Liver (tissue), 9 donors: ENCODE data around the gene PBLD. TPM values are rescaled to one million over a fixed set of nuclear protein-coding genes. Genes with fewer than 3 reads are reported as not detected.

Source experiments
- DNase-seq: peaks from one replicate; pipeline ENCODE4 v3.0.0-alpha.2; 2017; ENCODE audit warnings: low spot score
- H3K27ac ChIP-seq, 2 donors: one replicate each; pipeline ENCODE4 v1.7.0; 2013; ENCODE audit warnings: inconsistent platforms in 2 of 2, low read length in 2 of 2, control low read depth in 1 of 2, low read depth in 1 of 2, mild to moderate bottlenecking in 1 of 2
- H3K27me3 ChIP-seq, 4 donors: one replicate each; pipeline versions ENCODE4 v1.6.1 to v1.7.0; 2013; ENCODE audit warnings: low read length in 3 of 4, inconsistent platforms in 1 of 4, mild to moderate bottlenecking in 1 of 4, moderate library complexity in 1 of 4; ENCODE audit not compliant: control insufficient read depth in 4 of 4, insufficient read depth in 4 of 4
- H3K36me3 ChIP-seq, 4 donors: one replicate each; pipeline versions ENCODE4 v1.6.1 to v1.7.0; 2013; ENCODE audit warnings: low read length in 3 of 4, mild to moderate bottlenecking in 3 of 4, low read depth in 1 of 4, moderate library complexity in 1 of 4; ENCODE audit not compliant: control insufficient read depth in 4 of 4, insufficient read depth in 3 of 4
- H3K4me1 ChIP-seq, 4 donors: one replicate each; pipeline versions ENCODE4 v1.6.1 to v1.7.0; 2013; ENCODE audit warnings: low read length in 3 of 4, mild to moderate bottlenecking in 3 of 4, moderate library complexity in 1 of 4; ENCODE audit not compliant: control insufficient read depth in 4 of 4, insufficient read depth in 4 of 4
- H3K4me3 ChIP-seq, 3 donors: one replicate each; pipeline versions ENCODE4 v1.6.1 to v1.7.0; 2013; ENCODE audit warnings: low read length in 3 of 3, control low read depth in 1 of 3, low read depth in 1 of 3, mild to moderate bottlenecking in 1 of 3
- H3K9ac ChIP-seq, 2 donors: one replicate each; pipeline ENCODE4 v1.7.0; 2013; ENCODE audit warnings: low read length in 2 of 2, mild to moderate bottlenecking in 2 of 2, moderate library complexity in 2 of 2, control low read depth in 1 of 2, low read depth in 1 of 2
- H3K9me3 ChIP-seq, 4 donors: one replicate each; pipeline versions ENCODE4 v1.6.1 to v1.7.0; 2013; ENCODE audit warnings: low read length in 3 of 4; ENCODE audit not compliant: control insufficient read depth in 4 of 4
- ATF3 ChIP-seq: IDR thresholded peaks from 2 replicates; pipeline ENCODE4 v1.6.1; 2016; ENCODE audit warnings: antibody characterized with exemption
- CTCF ChIP-seq: fragments of 150-350 bp; IDR thresholded peaks from 2 replicates; pipeline ENCODE4 v1.5.1; 2017; ENCODE audit warnings: improper control_type of control experiment, low read depth, low read length; ENCODE audit not compliant: missing input control
- FOXA1 ChIP-seq: IDR thresholded peaks from 2 replicates; pipeline ENCODE4 v1.6.1; 2016; ENCODE audit warnings: antibody characterized with exemption
- FOXA2 ChIP-seq: IDR thresholded peaks from 2 replicates; pipeline ENCODE4 v1.6.1; 2016; ENCODE audit warnings: antibody characterized with exemption
- HNF4A ChIP-seq, 2 donors: conservative IDR thresholded peaks; 2 replicates each; pipeline ENCODE4 v1.6.1; 2016; ENCODE audit warnings: antibody characterized with exemption in 2 of 2, mild to moderate bottlenecking in 2 of 2
- HNF4G ChIP-seq: IDR thresholded peaks from 2 replicates; pipeline ENCODE4 v1.6.1; 2016; ENCODE audit warnings: antibody characterized with exemption
- JUND ChIP-seq, 2 donors: IDR thresholded peaks; 2 replicates each; pipeline ENCODE4 v1.6.1; 2016; ENCODE audit warnings: antibody characterized with exemption in 2 of 2
- MAX ChIP-seq: IDR thresholded peaks from 2 replicates; pipeline ENCODE4 v1.6.1; 2016; ENCODE audit warnings: antibody characterized with exemption
- NR2F2 ChIP-seq: IDR thresholded peaks from 2 replicates; pipeline ENCODE4 v1.6.1; 2016; ENCODE audit warnings: antibody characterized with exemption
- RAD21 ChIP-seq, 2 donors: IDR thresholded peaks; 2 replicates each; pipeline ENCODE4 v1.6.1; 2016; ENCODE audit warnings: antibody characterized with exemption in 2 of 2, mild to moderate bottlenecking in 2 of 2
- REST ChIP-seq: IDR thresholded peaks from 2 replicates; pipeline ENCODE4 v1.6.1; 2016; ENCODE audit warnings: antibody characterized with exemption, mild to moderate bottlenecking
- RXRA ChIP-seq, 2 donors: IDR thresholded peaks; 2 replicates each; pipeline ENCODE4 v1.6.1; 2017 to 2018; ENCODE audit warnings: antibody characterized with exemption in 2 of 2, mild to moderate bottlenecking in 1 of 2
- SP1 ChIP-seq: IDR thresholded peaks from 2 replicates; pipeline ENCODE4 v1.6.1; 2018; ENCODE audit warnings: antibody characterized with exemption, mild to moderate bottlenecking
- TAF1 ChIP-seq: conservative IDR thresholded peaks from 2 replicates; pipeline ENCODE4 v1.6.1; 2016; ENCODE audit warnings: antibody characterized with exemption, mild to moderate bottlenecking
- YY1 ChIP-seq: IDR thresholded peaks from 2 replicates; pipeline ENCODE4 v1.6.1; 2016; ENCODE audit warnings: antibody characterized with exemption, mild to moderate bottlenecking
- ZBTB33 ChIP-seq: IDR thresholded peaks from 2 replicates; pipeline ENCODE4 v1.6.1; 2016; ENCODE audit warnings: antibody characterized with exemption
- WGBS: extraction: QIAGEN DNeasy Blood & Tissue Kit; methylation state at CpG from one replicate; pipeline ENCODE4 v1.1.7; 2013; 5-methylcytosine and 5-hydroxymethylcytosine counted together
- polyA plus RNA-seq, 2 donors: library from polyadenylated mRNA; stranded (reverse) in 1 of 2; unstranded in 1 of 2; fragments of 200-250 nt in 1 of 2; fragments of >200 nt in 1 of 2; fragmentation: Nextera tagmentation in 1 of 2; extraction: Ambion mirVana in 1 of 2; gene quantifications; one replicate each; pipeline versions ENCODE4 v1.2.1 to v1.2.3, GENCODE V29; 2013 to 2015
- total RNA-seq, 2 donors: library from RNA; depleted of rRNA; stranded (reverse); fragments of >200 nt; gene quantifications; one replicate each; pipeline ENCODE4 v1.2.3, GENCODE V29; 2014
- donor health status: healthy.
- donor health status: healthy.
- donor health status: healthy.
- donor health status: healthy.
- donor health status: healthy.

PBLD gene
- total and polyA plus RNA-seq, 4 donors: 63.3 to 175 (median 103) TPM

- Histone ChIP-seq H3K4me1 (no peaks in the 10 kb centered on the region), H3K9ac (no peak overlapping the region), H3K9me3 (no peaks in the 10 kb centered on the region), H3K27me3 (no peaks in the 10 kb centered on the region), H3K36me3 (peaks cover 0 to 36% (median 28%) of the 10 kb centered on the region in 4 donors), H3K4me3 (no peak overlapping the region), H3K27ac (no peak overlapping the region)
- TF ChIP-seq NR2F2 (no peak), TAF1 (no peak), CTCF (no peak), FOXA2 (no peak), MAX (no peak)
- no peak for DNase-seq
- 88% methylated on average over 4 of the region's 4 CpGs for WGBS
Measured at GRCh38 chr10:68346774-68347173, 14.0 kb upstream of the PBLD start.

- no peak for TF ChIP-seq RXRA (IDR thresholded peaks at IDR 0.05)
- no peak for TF ChIP-seq FOXA2
- no peak for TF ChIP-seq SP1
- TF ChIP-seq CTCF: no peak
- TF ChIP-seq JUND (IDR thresholded peaks at IDR 0.05): no peak
- no peak for TF ChIP-seq ZBTB33
- H3K4me3 ChIP-seq: no peak overlapping the region
- H3K9me3 ChIP-seq: no peaks in the 10 kb centered on the region
- H3K9ac ChIP-seq: no peak overlapping the region
- 95% methylated on average over 4 of the region's 4 CpGs for WGBS
- H3K27me3 ChIP-seq: no peaks in the 10 kb centered on the region
- no peak overlapping the region for H3K27ac ChIP-seq
- no peaks in the 10 kb centered on the region for H3K4me1 ChIP-seq
- no peak for DNase-seq
- H3K36me3 ChIP-seq: peaks cover 2 to 47% (median 40%) of the 10 kb centered on the region in 4 donors
Measured at GRCh38 chr10:68345621-68346020, 12.9 kb upstream of the PBLD start.

- H3K27ac ChIP-seq: no peak overlapping the region
- WGBS: 92% methylated on average over 3 of the region's 3 CpGs
- TF ChIP-seq HNF4A (conservative IDR thresholded peaks at IDR 0.05) (no peak), FOXA2 (no peak), YY1 (no peak), FOXA1 (no peak), HNF4G (no peak), TAF1 (no peak), RAD21 (IDR thresholded peaks at IDR 0.05) (no peak), MAX (no peak), SP1 (no peak), REST (no peak), ATF3 (no peak), RXRA (IDR thresholded peaks at IDR 0.05) (no peak)
Measured at GRCh38 chr10:68342909-68343516, 10.3 kb upstream of the PBLD start.

More at GRCh38 chr10:68342909-68343516, 10.3 kb upstream of the PBLD start:
- Histone ChIP-seq H3K36me3 (peaks cover 9 to 69% (median 62%) of the 10 kb centered on the region in 4 donors), H3K4me1 (no peaks in the 10 kb centered on the region), H3K9ac (no peak overlapping the region), H3K4me3 (no peak overlapping the region), H3K9me3 (no peaks in the 10 kb centered on the region), H3K27me3 (no peaks in the 10 kb centered on the region)
- no peak for DNase-seq
